Colonic mucosa (tissue), 4 donors: Measurements from ENCODE around the gene SESN3. TPM values are rescaled to one million over a fixed set of nuclear protein-coding genes. Genes with fewer than 3 reads are reported as not detected.

Experiments
- DNase-seq: peaks from one replicate; pipeline ENCODE4 v3.0.0-alpha.2; 2020
- H3K27ac ChIP-seq: fragments of 200-600 bp; one replicate; pipeline ENCODE4 v1.8.0; 2021
- H3K27me3 ChIP-seq: fragments of 200-600 bp; one replicate; pipeline ENCODE4 v1.8.0; 2021
- H3K36me3 ChIP-seq: fragments of 200-600 bp; one replicate; pipeline ENCODE4 v1.8.0; 2021
- H3K4me1 ChIP-seq: fragments of 200-600 bp; one replicate; pipeline ENCODE4 v1.8.0; 2021; ENCODE audit warnings: mild to moderate bottlenecking
- H3K4me3 ChIP-seq: fragments of 200-600 bp; one replicate; pipeline ENCODE4 v1.8.0; 2021
- H3K9ac ChIP-seq, 2 donors: one replicate each; pipeline ENCODE4 v1.7.0; 2013; ENCODE audit warnings: control low read depth in 2 of 2, low read depth in 2 of 2, low read length in 2 of 2
- H3K9me3 ChIP-seq: fragments of 200-600 bp; one replicate; pipeline ENCODE4 v1.8.0; 2021
- CTCF ChIP-seq: fragments of 200-600 bp; IDR thresholded peaks from one replicate; pipeline ENCODE4 v1.8.0; 2022; ENCODE audit warnings: antibody characterized with exemption, mild to moderate bottlenecking
- intact Hi-C: fragments of 100-400 bp; cut with DNase I; formaldehyde crosslinking; loops from one replicate; pipeline ENCODE4 v1.14.1; 2022
- total RNA-seq, 2 donors: library from RNA; stranded (reverse); fragmentation: NEBNext Ultra II Directional in 1 of 2; extraction: Animal tissue kit (Norgen Biotek cat#: 25700) in 1 of 2; gene quantifications; one replicate each; pipeline ENCODE4 v1.2.1, GENCODE V29; 2021
- donor health status: healthy.
- donor health status: DM: no; HTN: no; CAD: no.
- donor health status: DM: no; HTN: no; CAD: no.

Gene SESN3
- total RNA-seq, 2 donors from 2014 or later: 14.7 to 21.2 TPM

DNA sequence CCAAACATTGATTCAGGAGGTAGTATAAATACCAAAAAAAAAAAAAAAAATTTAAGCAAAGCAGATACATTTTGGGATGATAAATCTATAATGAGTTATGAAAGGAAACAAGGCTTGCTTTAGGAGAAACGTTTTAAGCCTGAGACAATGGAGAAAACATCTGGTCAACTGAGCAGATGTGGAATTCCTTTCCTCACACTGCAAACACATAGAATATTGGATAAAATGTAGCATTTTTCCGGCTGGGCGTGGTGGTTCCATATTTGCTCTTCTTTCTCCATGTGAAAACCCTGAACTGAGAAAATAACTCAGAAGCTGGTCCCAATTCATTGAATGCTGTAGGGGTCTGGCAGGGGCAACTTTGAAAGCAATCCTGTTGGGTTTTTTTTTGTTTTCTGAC is 107.4 kb downstream of the SESN3 start:
- Histone ChIP-seq H3K27me3 (no peaks in the 10 kb centered on the region), H3K9ac (no peak overlapping the region), H3K4me3 (no peak overlapping the region), H3K36me3 (peaks cover 5% of the 10 kb centered on the region), H3K27ac (no peak overlapping the region), H3K4me1 (no peaks in the 10 kb centered on the region), H3K9me3 (no peaks in the 10 kb centered on the region)
- intact Hi-C loops: no loop called here
- no peak for TF ChIP-seq CTCF
- DNase-seq: no peak

- DNase-seq: no peak
- no peak for TF ChIP-seq CTCF
- Histone ChIP-seq H3K4me1 (no peaks in the 10 kb centered on the region), H3K9me3 (no peaks in the 10 kb centered on the region), H3K36me3 (no peaks in the 10 kb centered on the region), H3K27ac (no peak overlapping the region), H3K4me3 (no peak overlapping the region), H3K27me3 (no peaks in the 10 kb centered on the region), H3K9ac (no peak overlapping the region)
- intact Hi-C loops: no loop called here
Measured at GRCh38 chr11:95121698-95122097, 109.3 kb downstream of the SESN3 start.

DNA sequence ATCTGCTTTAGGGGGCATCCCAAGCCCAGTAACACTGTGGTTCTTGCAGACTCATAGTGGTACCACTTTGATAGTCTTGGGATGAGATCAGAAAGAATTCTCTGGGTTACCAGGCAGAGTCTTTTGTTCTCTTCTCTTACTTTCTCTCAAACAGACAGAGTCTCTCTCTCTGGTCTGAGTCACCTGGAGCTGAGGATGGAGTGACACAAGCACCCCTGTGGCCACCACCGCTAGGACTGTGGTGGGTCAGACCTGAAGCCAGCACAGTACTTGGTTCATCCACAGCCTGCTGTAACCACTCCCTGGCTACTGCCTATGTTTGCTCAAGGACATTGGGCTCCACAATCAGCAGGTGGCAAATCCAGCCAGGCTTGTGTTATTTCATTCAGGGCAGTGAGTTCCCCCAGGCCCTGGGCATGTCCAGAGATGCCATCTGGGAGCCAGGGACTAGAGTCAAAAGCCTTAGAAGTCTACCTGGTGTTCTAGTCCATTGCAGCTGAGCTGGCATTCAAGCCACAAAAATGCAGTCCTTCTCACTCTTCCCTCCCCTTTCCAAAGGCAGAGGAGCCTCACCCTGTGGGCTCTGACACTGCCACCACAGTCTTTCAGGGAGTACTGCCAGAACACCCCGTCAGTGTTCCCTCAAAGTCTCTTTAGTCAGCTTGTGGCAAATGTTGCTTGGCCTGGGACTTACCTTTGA is 111.5 kb downstream of the SESN3 start:
- H3K9me3 ChIP-seq: no peaks in the 10 kb centered on the region
- no peak for TF ChIP-seq CTCF
- H3K4me3 ChIP-seq: no peak overlapping the region
- no peak for DNase-seq
- H3K27me3 ChIP-seq: no peaks in the 10 kb centered on the region
- intact Hi-C loops: no loop called here
- no peak overlapping the region for H3K27ac ChIP-seq
- H3K9ac ChIP-seq: no peak overlapping the region
- H3K36me3 ChIP-seq: no peaks in the 10 kb centered on the region
- no peaks in the 10 kb centered on the region for H3K4me1 ChIP-seq

- Histone ChIP-seq H3K27ac (no peak overlapping the region), H3K4me3 (no peak overlapping the region), H3K9me3 (no peaks in the 10 kb centered on the region), H3K27me3 (no peaks in the 10 kb centered on the region), H3K9ac (no peak overlapping the region), H3K36me3 (no peaks in the 10 kb centered on the region), H3K4me1 (no peaks in the 10 kb centered on the region)
- DNase-seq: no peak
- intact Hi-C loops: no loop called here
- TF ChIP-seq CTCF: no peak
Measured at GRCh38 chr11:95115597-95115996, 115.4 kb downstream of the SESN3 start.

Other genes starting within 250 kb of the SESN3 start
- not detected for gene KDM4E, start 205.9 kb downstream of the SESN3 start, total RNA-seq
- gene KDM4F, start 181.8 kb downstream of the SESN3 start, total RNA-seq: not detected
- gene SRSF8, start 164.3 kb downstream of the SESN3 start, total RNA-seq: 10 to 100 TPM; 39.4 to 43.4 TPM
- 10 to 100 TPM; 68.1 to 71.8 TPM for gene ENDOD1, start 141.4 kb downstream of the SESN3 start, total RNA-seq